ENCODE data around the gene ZNF507.

Gene ZNF507

GRCh38 chr19:32345261-32346207, at the start of gene ZNF507:
ZNF507 (plus strand) TSS chr19:32345610; CDS start chr19:32352831, 7,221 bp downstream.
- peak; percentile 73 for DNase-seq (ENCODE audit: low read depth)

GRCh38 chr19:32296694-32297093, 48.7 kb upstream of the ZNF507 start:
- DNase-seq (ENCODE audit: low read depth), result no peak

DNA sequence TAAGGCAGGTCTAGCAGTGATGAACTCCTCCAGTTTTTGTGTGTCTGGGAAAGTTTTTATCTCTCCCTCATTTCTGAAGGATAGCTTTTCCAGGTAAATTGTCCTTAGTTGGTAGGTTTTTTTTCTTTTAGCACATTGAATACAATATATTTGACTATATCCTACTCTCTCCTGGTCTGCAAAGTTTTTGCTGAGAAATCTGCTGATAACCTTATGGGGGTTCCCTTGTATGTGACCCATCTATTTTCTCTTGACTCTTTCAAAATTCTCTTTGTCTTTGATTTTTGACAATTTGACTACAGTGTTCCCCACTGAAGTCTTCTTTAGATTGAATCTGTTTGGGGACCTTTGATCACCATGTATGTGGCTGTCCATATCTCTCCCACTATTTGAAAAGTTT, 42.6 kb upstream of the ZNF507 start:
- DNase-seq (ENCODE audit: low read depth), result no peak

- no peak for DNase-seq (ENCODE audit: low read depth)
Measured at GRCh38 chr19:32303193-32303592, 42.2 kb upstream of the ZNF507 start.

DNA sequence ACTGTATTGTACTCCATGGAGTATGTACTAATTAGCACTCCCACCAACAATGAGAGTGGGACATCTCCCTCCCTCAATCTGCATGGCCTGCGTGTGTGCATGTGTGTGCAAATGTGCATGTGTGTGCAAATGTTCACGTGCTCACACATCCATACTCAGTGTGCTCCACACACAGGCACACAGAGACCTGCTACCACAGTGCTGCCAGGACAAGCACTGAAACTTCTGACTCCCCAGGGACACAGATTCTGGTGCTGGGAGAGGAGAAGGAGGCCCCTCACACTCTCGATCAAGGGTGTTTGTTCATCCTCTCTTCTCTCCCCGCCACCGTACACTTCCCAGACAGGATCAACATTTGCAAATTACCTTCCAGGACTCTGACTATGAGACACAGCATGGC, 37.8 kb upstream of the ZNF507 start:
- DNase-seq (ENCODE audit: low read depth), result no peak

DNA sequence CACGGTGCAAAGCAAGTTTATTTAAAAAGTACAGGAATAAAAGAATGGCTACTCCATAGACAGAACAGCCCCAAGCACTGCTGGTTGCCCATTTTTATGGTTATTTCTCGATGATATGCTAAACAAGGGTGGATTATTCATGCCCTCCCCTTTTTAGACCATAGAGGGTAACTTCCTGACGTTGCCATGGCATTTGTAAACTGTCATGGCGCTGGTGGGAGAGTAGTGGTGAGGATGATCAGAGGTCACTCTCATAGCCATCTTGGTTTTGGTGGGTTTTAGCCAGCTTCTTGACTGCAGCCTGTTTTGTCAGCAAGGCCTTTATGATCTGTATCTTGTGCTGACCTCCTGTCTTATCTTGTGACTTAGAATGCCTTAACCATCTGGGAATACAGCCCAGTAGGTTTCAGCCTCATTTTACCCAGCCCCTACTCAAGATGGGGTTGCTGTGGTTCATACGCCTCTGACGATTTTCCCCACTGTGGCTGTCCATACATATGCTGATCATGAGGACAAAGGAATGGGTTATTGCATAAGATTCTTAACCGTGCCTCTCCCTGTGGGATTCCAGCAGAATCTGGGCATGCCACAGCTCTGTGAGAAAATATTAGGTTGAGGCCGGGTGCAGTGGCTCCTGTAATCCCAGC, 36.9 kb upstream of the ZNF507 start:
- DNase-seq (ENCODE audit: low read depth), result no peak

- DNase-seq (ENCODE audit: low read depth), result no peak
Measured at GRCh38 chr19:32309711-32310390, 35.6 kb upstream of the ZNF507 start.

GRCh38 chr19:32311371-32311770, 34.0 kb upstream of the ZNF507 start:
- no peak for DNase-seq (ENCODE audit: low read depth)

DNA sequence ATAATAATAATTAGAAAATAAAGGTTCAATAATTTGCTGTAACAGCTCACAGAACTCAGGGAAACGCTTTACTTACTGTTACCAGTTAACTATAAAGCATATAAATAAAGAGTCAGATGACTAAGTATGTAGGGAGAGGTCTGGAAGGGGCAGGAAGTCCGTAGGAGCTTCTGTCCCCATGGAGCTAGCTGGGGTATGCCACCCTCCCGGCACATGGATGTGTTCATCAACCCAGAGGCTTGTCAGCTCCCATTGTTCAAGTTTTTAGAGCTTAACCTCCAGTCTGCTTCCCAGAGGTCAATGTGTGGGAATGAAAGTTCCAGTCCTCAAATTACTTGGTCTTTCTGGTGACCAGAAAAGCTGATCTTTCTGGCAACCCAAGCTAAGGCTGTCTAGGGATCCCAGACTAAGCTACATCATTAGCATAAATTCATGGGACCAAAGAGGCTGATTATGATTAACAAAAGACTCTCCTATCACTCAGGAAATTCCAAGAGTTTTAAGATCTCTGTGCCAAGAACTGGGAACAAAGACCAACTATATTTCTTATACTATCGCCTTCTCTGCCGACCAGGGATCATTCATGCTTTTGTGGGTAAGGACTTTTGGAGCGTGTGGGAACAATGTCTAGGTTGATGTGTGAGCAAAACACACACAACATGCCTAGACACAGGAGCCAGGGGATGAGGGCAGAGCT, 31.7 kb upstream of the ZNF507 start:
- DNase-seq (ENCODE audit: low read depth), result no peak

GRCh38 chr19:32316034-32316433, 29.4 kb upstream of the ZNF507 start:
- DNase-seq (ENCODE audit: low read depth), result no peak

- DNase-seq (ENCODE audit: low read depth), result no peak
Measured at GRCh38 chr19:32317086-32317485, 28.3 kb upstream of the ZNF507 start.

GRCh38 chr19:32318884-32319520, 26.4 kb upstream of the ZNF507 start:
- DNase-seq (ENCODE audit: low read depth), result no peak

- DNase-seq (ENCODE audit: low read depth), result no peak
Measured at GRCh38 chr19:32322541-32322940, 22.9 kb upstream of the ZNF507 start.

GRCh38 chr19:32324631-32325285, 20.7 kb upstream of the ZNF507 start:
- no peak for DNase-seq (ENCODE audit: low read depth)

GRCh38 chr19:32330213-32330857, 15.1 kb upstream of the ZNF507 start:
- no peak for DNase-seq (ENCODE audit: low read depth)

- DNase-seq (ENCODE audit: low read depth), result no peak
Measured at GRCh38 chr19:32333227-32333626, 12.2 kb upstream of the ZNF507 start.

DNA sequence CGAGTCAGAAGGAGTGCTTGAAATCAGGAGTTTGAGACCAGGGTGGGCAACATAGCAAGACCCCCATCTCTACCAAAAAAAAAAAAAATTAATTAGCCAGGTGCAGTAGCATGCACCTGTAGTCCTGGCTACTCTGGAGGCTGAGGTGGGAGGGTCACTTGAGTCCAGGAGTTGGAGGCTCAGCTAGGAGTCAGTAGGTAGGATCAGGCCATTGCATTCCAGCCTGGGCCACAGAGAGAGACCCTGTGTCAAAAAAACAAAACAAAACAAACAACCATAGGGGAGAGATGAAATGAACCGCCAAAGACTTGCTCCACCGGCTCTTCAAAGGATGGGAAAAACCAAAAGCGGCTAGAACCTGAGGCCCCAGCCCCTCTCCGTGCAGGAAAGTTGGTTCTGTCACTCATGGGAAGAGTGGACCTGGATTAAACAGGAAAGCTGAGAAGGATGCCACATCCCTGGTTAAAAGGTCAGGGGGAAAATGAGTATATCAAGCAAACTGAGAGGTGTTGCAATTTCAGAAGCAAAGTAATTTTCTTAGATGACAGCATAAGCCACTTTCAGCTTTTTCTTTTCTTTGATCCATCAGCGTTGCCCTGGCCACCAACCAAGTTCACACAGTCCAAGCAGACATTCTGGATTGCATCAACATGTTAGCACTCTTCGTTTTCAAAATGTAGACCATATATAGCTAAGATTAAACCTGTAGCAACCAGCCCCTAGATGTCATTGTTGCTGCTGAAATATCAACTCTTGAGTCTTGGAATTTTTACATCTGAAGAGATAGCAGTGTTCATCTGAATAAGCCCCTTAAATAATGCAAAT, 8.9 kb upstream of the ZNF507 start:
- DNase-seq (ENCODE audit: low read depth), result no peak

DNA sequence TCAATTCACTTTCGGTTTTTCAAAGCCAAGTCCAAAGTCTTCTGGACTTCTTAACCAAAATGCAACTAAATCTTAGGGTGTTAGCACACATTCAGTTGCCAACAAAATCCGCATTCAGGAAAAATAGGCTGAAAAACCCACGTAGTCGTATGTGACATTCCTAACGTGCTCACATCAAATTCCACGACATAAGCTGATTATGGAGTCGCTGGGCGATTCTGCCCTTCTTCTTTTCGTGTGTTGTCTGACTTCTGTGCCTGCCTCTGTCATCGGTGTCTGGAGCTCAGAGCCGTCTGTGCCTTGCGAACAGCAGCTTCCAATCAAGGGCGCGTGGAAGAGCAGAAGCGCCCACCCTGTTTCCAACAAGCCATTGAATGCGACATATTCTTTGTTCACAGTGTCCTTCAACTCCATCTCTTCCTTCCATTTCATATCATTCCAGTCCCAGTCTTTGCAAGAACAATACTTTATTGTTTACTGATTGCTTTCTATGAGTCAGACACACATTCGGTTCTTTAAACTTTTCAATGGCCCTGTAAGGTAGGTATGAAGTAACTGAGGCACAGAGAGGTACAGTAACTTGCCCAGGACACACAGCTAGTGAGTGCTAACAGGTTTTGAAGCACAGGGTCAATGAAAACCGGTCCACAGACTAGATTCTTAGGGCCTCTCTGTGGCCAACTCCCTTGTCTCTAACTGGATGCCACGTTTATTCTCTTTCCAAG, 8.2 kb upstream of the ZNF507 start:
- DNase-seq (ENCODE audit: low read depth), result no peak

GRCh38 chr19:32339423-32339822, 6.0 kb upstream of the ZNF507 start:
- no peak for DNase-seq (ENCODE audit: low read depth)
